MM.1S (cell line): ENCODE measurements around the gene RGS8.

Experiments
- EZH2 ChIP-seq: fragments of 300-600 bp; sonication (generic); optimal IDR thresholded peaks from 2 replicates; pipeline ENCODE3; 2017; ENCODE audit warnings: low read depth, mild to moderate bottlenecking, antibody characterized with exemption, low read length, mixed read lengths
- TF ChIP-seq, protein P1 (sequence below): fragments of 300-600 bp; sonication (generic); IDR thresholded peaks from 2 replicates; pipeline ENCODE4 v1.5.1; 2016; ENCODE audit warnings: antibody characterized with exemption, low read length, mixed read lengths

DNA sequence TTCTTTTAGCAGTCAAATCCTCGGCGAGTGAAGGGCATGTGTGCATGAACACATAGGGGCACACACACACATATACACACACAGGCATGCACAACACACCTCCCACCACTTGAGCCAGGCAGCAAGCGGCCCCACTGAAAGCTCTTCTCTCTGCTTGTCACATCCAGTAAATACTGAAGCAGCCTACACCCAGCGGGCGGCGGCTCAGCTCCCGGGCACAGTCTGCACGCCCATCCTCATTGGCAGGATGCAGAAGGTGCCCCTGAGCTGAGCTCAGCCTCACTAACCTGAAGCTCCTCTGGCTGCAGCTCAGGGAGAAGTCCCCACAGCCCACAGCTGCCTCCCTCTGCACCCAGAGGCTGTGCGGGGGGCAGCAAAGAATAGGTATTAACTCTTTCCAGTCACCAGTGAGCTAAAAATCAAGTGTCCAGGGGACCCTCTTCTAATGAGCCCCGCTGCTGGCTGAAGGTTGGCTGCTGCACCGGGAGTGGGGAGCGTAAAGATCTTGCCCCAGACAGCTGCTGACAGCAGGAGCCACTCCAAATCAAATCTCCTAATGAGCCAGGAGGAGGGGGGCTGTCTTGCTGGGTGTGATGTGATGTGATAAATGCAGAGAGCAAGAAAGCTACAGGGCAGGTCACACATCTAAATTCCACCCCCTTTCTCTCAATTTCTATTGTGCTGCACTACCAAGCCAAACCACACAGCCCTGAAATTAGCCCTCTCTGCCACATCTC, 12.5 kb downstream of the RGS8 start:
- TF ChIP-seq, protein P1, sequence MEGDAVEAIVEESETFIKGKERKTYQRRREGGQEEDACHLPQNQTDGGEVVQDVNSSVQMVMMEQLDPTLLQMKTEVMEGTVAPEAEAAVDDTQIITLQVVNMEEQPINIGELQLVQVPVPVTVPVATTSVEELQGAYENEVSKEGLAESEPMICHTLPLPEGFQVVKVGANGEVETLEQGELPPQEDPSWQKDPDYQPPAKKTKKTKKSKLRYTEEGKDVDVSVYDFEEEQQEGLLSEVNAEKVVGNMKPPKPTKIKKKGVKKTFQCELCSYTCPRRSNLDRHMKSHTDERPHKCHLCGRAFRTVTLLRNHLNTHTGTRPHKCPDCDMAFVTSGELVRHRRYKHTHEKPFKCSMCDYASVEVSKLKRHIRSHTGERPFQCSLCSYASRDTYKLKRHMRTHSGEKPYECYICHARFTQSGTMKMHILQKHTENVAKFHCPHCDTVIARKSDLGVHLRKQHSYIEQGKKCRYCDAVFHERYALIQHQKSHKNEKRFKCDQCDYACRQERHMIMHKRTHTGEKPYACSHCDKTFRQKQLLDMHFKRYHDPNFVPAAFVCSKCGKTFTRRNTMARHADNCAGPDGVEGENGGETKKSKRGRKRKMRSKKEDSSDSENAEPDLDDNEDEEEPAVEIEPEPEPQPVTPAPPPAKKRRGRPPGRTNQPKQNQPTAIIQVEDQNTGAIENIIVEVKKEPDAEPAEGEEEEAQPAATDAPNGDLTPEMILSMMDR, result no peak
- no peak for TF ChIP-seq EZH2
